K562 (cell line): ENCODE measurements around the gene SIM1. TPM values are rescaled to one million over a fixed set of nuclear protein-coding genes. Genes with fewer than 3 reads are reported as not detected.

Source experiments
- ATAC-seq: fragments of 200-7000 bp; cut with Tn5 transposase; 3 replicates; pipeline ENCODE4 v1.9.1; 2020; ENCODE audit warnings: moderate library complexity
- BruUV-seq: library from RNA; stranded (reverse); fragments of 400-500 nt; replicated peaks from 2 replicates; lab custom pipeline; 2021; lab: Mats Ljungman, UMichigan
- CTCF ChIA-PET: fragments of 300-600 bp; formaldehyde crosslinking; extraction: SDS; loops from one replicate; lab custom pipeline; 2021; ENCODE audit warnings: low intra/inter-chr PET ratio; lab: Yijun Ruan, JAX
- POLR2A ChIA-PET: fragments of 300-600, 350-650 bp; sonication (Branson Sonifier 250); formaldehyde crosslinking; extraction: SDS; loops from one replicate; lab custom pipeline; 2021; ENCODE audit warnings: antibody characterized with exemption, inconsistent platforms; lab: Yijun Ruan, JAX
- DNase-seq, 4 experiments: peaks; one replicate each; pipeline versions ENCODE4 v3.0.0 to v3.0.0-alpha.2; 2011 to 2018; ENCODE audit warnings: low spot score in 3 of 4, mixed read lengths in 3 of 4; ENCODE audit errors: extremely low read depth in 1 of 4
- FAIRE-seq: peaks from 2 replicates; lab custom pipeline; 2011; peaks lifted over from hg19 to GRCh38; lab: Jason Lieb, UNC
- H2AFZ ChIP-seq: 2 replicates; pipeline ENCODE4 v1.6.0; 2011; ENCODE audit warnings: low read depth, low read length, control low read depth, inconsistent platforms
- H3K27ac ChIP-seq: fragments of 200-600 bp; 3 replicates; pipeline ENCODE4 v1.8.0; 2011; ENCODE audit warnings: low read depth, mild to moderate bottlenecking, control low read depth, inconsistent platforms, low read length, moderate library complexity, mixed read lengths; ENCODE audit errors: extremely low read depth
- H3K27me3 ChIP-seq, 2 experiments: fragments of 300-600 bp in 1 of 2; 2 replicates in 1 of 2; 3 replicates in 1 of 2; pipeline versions ENCODE4 v1.6.0 to v1.8.0; 2011; ENCODE audit warnings: inconsistent platforms in 2 of 2, low read length in 2 of 2, mild to moderate bottlenecking in 1 of 2, mixed read lengths in 1 of 2, moderate library complexity in 1 of 2; ENCODE audit not compliant: control insufficient read depth in 2 of 2, insufficient read depth in 2 of 2
- H3K36me3 ChIP-seq: fragments of 300-600 bp; 3 replicates; pipeline ENCODE4 v1.8.0; 2011; ENCODE audit warnings: mild to moderate bottlenecking, low read length, inconsistent platforms; ENCODE audit not compliant: control insufficient read depth, insufficient read depth
- H3K4me1 ChIP-seq, 2 experiments: fragments of 200-600 bp in 1 of 2; replicated peaks in 1 of 2; 2 replicates in 1 of 2; 3 replicates in 1 of 2; pipeline versions ENCODE4 v1.5.1 to v1.8.0; 2011; ENCODE audit warnings: inconsistent platforms in 2 of 2, low read length in 2 of 2, mild to moderate bottlenecking in 1 of 2, mixed read lengths in 1 of 2, moderate library complexity in 1 of 2; ENCODE audit not compliant: control insufficient read depth in 2 of 2, insufficient read depth in 2 of 2
- H3K4me2 ChIP-seq: 2 replicates; pipeline ENCODE4 v1.6.1; 2011; ENCODE audit warnings: low read length, control low read depth, inconsistent platforms, mixed read lengths; ENCODE audit not compliant: insufficient read depth
- H3K4me3 ChIP-seq: fragments of 200-600 bp; sonication (generic), shearing (Covaris generic); 2 replicates; pipeline ENCODE4 v1.5.1; 2016; ENCODE audit warnings: control low read depth, inconsistent platforms
- H3K79me2 ChIP-seq: fragments of 200-600 bp; 3 replicates; pipeline ENCODE4 v1.8.0; 2011; ENCODE audit warnings: low read length, inconsistent platforms; ENCODE audit not compliant: control insufficient read depth, insufficient read depth
- H3K9ac ChIP-seq, 2 experiments: 2 replicates each; pipeline versions ENCODE4 v1.6.0 to v1.6.1; 2011; ENCODE audit warnings: low read depth in 2 of 2, low read length in 2 of 2, control low read depth in 1 of 2, inconsistent platforms in 1 of 2, mild to moderate bottlenecking in 1 of 2, mixed read lengths in 1 of 2; ENCODE audit not compliant: insufficient read depth in 1 of 2
- H3K9me1 ChIP-seq: one replicate; pipeline ENCODE4 v1.6.0; 2011; ENCODE audit warnings: inconsistent platforms, mild to moderate bottlenecking, low read length, moderate library complexity; ENCODE audit not compliant: control insufficient read depth, insufficient read depth
- H3K9me3 ChIP-seq: replicated peaks from 2 replicates; pipeline ENCODE4 v1.5.1; 2011; ENCODE audit warnings: low read depth, low read length, inconsistent platforms; ENCODE audit not compliant: control insufficient read depth, insufficient read depth
- H4K20me1 ChIP-seq: replicated peaks from 2 replicates; pipeline ENCODE4 v1.6.1; 2011; ENCODE audit warnings: low read length, inconsistent platforms, mixed read lengths; ENCODE audit not compliant: control insufficient read depth, insufficient read depth
- FOXA3 ChIP-seq, 2 experiments: fragments of 450-650 bp in 1 of 2; sonication (generic) in 1 of 2; formaldehyde crosslinking; IDR thresholded peaks in 1 of 2; conservative IDR thresholded peaks in 1 of 2; 2 replicates each; pipeline versions ENCODE4 v1.4.0 to v1.8.0; 2020 to 2022; ENCODE audit warnings: mild to moderate bottlenecking in 2 of 2, missing genetic modification reagents in 1 of 2
- GATAD2B ChIP-seq: fragments of 450-650 bp; IDR thresholded peaks from 2 replicates; pipeline ENCODE4 v1.6.1; 2017; ENCODE audit warnings: mild to moderate bottlenecking, borderline replicate concordance
- HDAC8 ChIP-seq: fragments of 450-650 bp; IDR thresholded peaks from 2 replicates; pipeline ENCODE4 v1.6.1; 2016; ENCODE audit warnings: mild to moderate bottlenecking, missing genetic modification characterization, moderate library complexity, missing compliant biosample characterization
- KLF16 ChIP-seq: IDR thresholded peaks from 2 replicates; pipeline ENCODE4 v1.6.1; 2016; ENCODE audit warnings: antibody characterized with exemption
- SIX5 ChIP-seq, 2 experiments: IDR thresholded peaks; 2 replicates each; pipeline ENCODE4 v1.6.1; 2011; ENCODE audit warnings: low read length in 2 of 2, borderline replicate concordance in 1 of 2, low read depth in 1 of 2, mild to moderate bottlenecking in 1 of 2, moderate library complexity in 1 of 2; ENCODE audit not compliant: insufficient read depth in 1 of 2
- SPI1 ChIP-seq: IDR thresholded peaks from 2 replicates; pipeline ENCODE4 v1.6.1; 2011; ENCODE audit warnings: low read depth, low read length, control low read depth, borderline replicate concordance
- ZNF764 ChIP-seq: fragments of 250-450 bp; sonication (Bioruptor Pico); IDR thresholded peaks from 2 replicates; pipeline ENCODE4 v1.4.0; 2020; ENCODE audit warnings: low read depth, mild to moderate bottlenecking, moderate library complexity
- WGBS: fragments of 100-300 bp; shearing (Covaris generic); methylation state at CpG from one replicate; pipeline ENCODE4 v1.1.6; 2016; ENCODE audit warnings: low coverage, mixed read lengths; ENCODE audit not compliant: insufficient coverage; ENCODE audit errors: missing lambda C conversion rate; 5-methylcytosine and 5-hydroxymethylcytosine counted together
- in situ Hi-C: fragments of 300-500 bp; cut with MboI; formaldehyde crosslinking; loops from 4 replicates; pipeline ENCODE4 v1.15.0; 2018; ENCODE audit warnings: inconsistent platforms, mixed read lengths
- intact Hi-C: fragments of 100-400 bp; cut with micrococcal nuclease; formaldehyde crosslinking; loops from 2 replicates; pipeline ENCODE4 v1.14.2; 2022
- polyA plus RNA-seq, 8 experiments: library from polyadenylated mRNA; depleted of rRNA in 4 of 8; stranded (reverse) in 5 of 8; unstranded in 3 of 8; fragments of >200 nt; fragmentation: Nextera tagmentation in 2 of 8; fragmentation: Illumina TruSeq in 1 of 8; extraction: Ambion mirVana in 2 of 8; extraction: Trizol in 1 of 8; gene quantifications; 2 replicates each; pipeline versions ENCODE4 v1.2.1 to v1.2.3, GENCODE V29; 2011 to 2014; ENCODE audit warnings: inconsistent platforms in 1 of 8, missing spikeins in 1 of 8
- total RNA-seq, 7 experiments: library from RNA; depleted of rRNA in 6 of 7; stranded (reverse); fragments of >200 nt in 6 of 7; fragmentation: Illumina TruSeq in 2 of 7; extraction: Trizol in 2 of 7; gene quantifications; 2 replicates each; pipeline versions ENCODE4 v1.2.1 to v1.2.3, GENCODE V29; 2011 to 2021; ENCODE audit warnings: low replicate concordance in 1 of 7

SIM1 gene
- total and polyA plus RNA-seq, 9 of the 15 experiments (the other 6 are each of a cell fraction or from before 2014, with no cell fraction given) = not detected

DNA sequence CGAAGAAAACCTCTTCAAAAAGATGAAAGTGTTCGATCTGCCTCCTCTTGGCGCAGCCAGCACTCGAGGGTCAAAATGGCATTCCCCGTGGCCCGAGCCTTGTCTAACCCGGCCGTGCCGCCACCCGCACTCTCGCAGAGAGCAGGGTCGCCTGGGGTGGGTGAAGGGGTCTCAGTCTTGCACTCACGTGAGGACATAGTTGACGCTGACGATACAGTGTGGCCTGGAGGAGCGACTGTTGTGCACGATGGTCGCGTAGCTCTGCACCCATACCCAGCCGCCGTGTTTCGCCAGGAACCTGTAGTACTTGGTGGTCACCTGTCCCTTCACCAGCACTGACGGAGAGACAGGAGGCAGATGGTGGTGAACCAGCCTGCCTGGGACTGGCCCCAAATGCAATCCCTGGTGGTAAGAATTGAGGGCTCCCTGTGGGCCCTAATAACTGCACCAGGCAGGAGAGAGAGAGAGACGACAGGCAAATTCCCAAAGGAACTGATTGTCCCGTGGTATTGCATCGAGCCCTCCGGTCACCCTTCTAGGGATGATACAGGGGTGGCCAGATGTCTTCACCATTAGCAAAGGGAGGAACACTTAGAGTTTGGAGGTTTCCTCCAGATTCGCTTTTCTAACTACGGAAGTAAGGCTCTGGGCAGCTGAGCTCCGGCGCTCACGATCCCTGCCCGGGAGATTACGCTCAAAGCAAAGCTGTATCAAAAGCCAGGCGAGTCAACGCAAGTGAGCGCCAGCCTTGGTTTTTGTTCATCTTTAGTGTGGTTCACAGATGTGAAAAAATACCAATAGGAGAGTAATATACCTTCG is 17.4 kb downstream of the SIM1 start:
- POLR2A ChIA-PET = no interaction called here
- peak; percentile 29; the same call in 1 of the 3 replicates for ATAC-seq
- H3K9me1 ChIP-seq = no peaks in the 10 kb centered on the region

More for the DNA sequence above, 17.4 kb downstream of the SIM1 start:
- no peak overlapping the region for H3K4me3 ChIP-seq
- H3K4me2 ChIP-seq = no peak overlapping the region
- H3K27me3 ChIP-seq = peaks cover 30 to 35% of the 10 kb centered on the region in 2 experiments
- no peaks in the 10 kb centered on the region for H3K36me3 ChIP-seq
- WGBS = 9% methylated on average over 37 of the region's 38 CpGs
- H4K20me1 ChIP-seq = no peaks in the 10 kb centered on the region
- no TSS peak for BruUV-seq
- TF ChIP-seq FOXA3 (CRISPR knock-in tag; conservative IDR thresholded peaks at IDR 0.05 in 1 of 2, IDR thresholded peaks at IDR 0.05 in 1 of 2) = no peak
- no peak for TF ChIP-seq HDAC8 (tag)
- no peak for TF ChIP-seq ZNF764
- TF ChIP-seq KLF16 = no peak
- TF ChIP-seq GATAD2B = no peak
- TF ChIP-seq SIX5 (IDR thresholded peaks at IDR 0.05; ENCODE audit: borderline replicate concordance in 1 of 2, insufficient read depth in 1 of 2, low read depth in 1 of 2, low read length in 2 of 2) = no peak
- TF ChIP-seq SPI1 = no peak
- no peaks in the 10 kb centered on the region for H3K9me3 ChIP-seq
- no peak overlapping the region for H3K27ac ChIP-seq
- in situ Hi-C loops = no loop called here
- no peak overlapping the region for H3K9ac ChIP-seq
- H3K79me2 ChIP-seq = no peaks in the 10 kb centered on the region
- H2AFZ ChIP-seq = no peak overlapping the region
- FAIRE-seq (no peak), DNase-seq (no peak)
- peaks cover 0 to 7% of the 10 kb centered on the region in 2 experiments; a peak in 1 of 5 replicates for H3K4me1 ChIP-seq
- intact Hi-C loops = no loop called here
- CTCF ChIA-PET = no interaction called here
